ENCODE measurements around the gene RUFY3.
"Not testable (repeated sequence)": the region's sequence is repeated elsewhere in the genome, so short reads cannot be mapped to it uniquely, and the experiment has no call there.

The RUFY3 gene

GRCh38 chr4:70838204-70838603 lies 116.4 kb downstream of the RUFY3 start:
- no peak for FAIRE-seq

GRCh38 chr4:70838666-70839588 lies 117.2 kb downstream of the RUFY3 start:
- FAIRE-seq: no peak
- peak; percentile 34 for DNase-seq (ENCODE audit: insufficient read length, low spot score)

More at GRCh38 chr4:70838204-70838603, 116.4 kb downstream of the RUFY3 start:
- DNase-seq (ENCODE audit: insufficient read length, low spot score): no peak

- peak; percentile 44 for FAIRE-seq
- DNase-seq (ENCODE audit: insufficient read length, low spot score): peak; percentile 82
These were observed 117.9 kb downstream of the RUFY3 start, which contains the start of gene GRSF1 for GRCh38 chr4:70839589-70840093. Gene GRSF1 (minus strand): TSS chr4:70839890. CDS start chr4:70839827, 63 bp downstream.

- FAIRE-seq: not testable (repeated sequence)
These were observed 118.4 kb downstream of the RUFY3 start for GRCh38 chr4:70840137-70840536.

GRCh38 chr4:70840631-70841030 lies 118.9 kb downstream of the RUFY3 start:
- FAIRE-seq; DNase-seq (ENCODE audit: insufficient read length, low spot score): not testable (repeated sequence)

More at GRCh38 chr4:70840137-70840536, 118.4 kb downstream of the RUFY3 start:
- peak; percentile 13 for DNase-seq (ENCODE audit: insufficient read length, low spot score)

GRCh38 chr4:70841211-70841610 lies 119.4 kb downstream of the RUFY3 start:
- no peak for DNase-seq (ENCODE audit: insufficient read length, low spot score)
- no peak for FAIRE-seq

- DNase-seq (ENCODE audit: insufficient read length, low spot score): no peak
These were observed 120.2 kb downstream of the RUFY3 start for GRCh38 chr4:70841951-70842350.

GRCh38 chr4:70842761-70843435 lies 121.1 kb downstream of the RUFY3 start:
- DNase-seq (ENCODE audit: insufficient read length, low spot score): no peak
- FAIRE-seq: no peak

More at GRCh38 chr4:70841951-70842350, 120.2 kb downstream of the RUFY3 start:
- FAIRE-seq: no peak

- DNase-seq (ENCODE audit: insufficient read length, low spot score) (no peak), FAIRE-seq (no peak)
These were observed 122.4 kb downstream of the RUFY3 start for GRCh38 chr4:70844180-70844579.

GRCh38 chr4:70849291-70849690 lies 127.5 kb downstream of the RUFY3 start:
- DNase-seq (ENCODE audit: insufficient read length, low spot score) (no peak), FAIRE-seq (no peak)

GRCh38 chr4:70855464-70855863 lies 133.7 kb downstream of the RUFY3 start:
- DNase-seq (ENCODE audit: insufficient read length, low spot score): no peak
- FAIRE-seq: no peak
